MCF 10A (cell line): ENCODE data around the gene CUEDC1. TPM values are rescaled to one million over a fixed set of nuclear protein-coding genes. Genes with fewer than 3 reads are reported as not detected.

Source experiments
- BruUV-seq: library from RNA; stranded (reverse); fragments of 400-500 nt; replicated peaks from 2 replicates; lab custom pipeline; 2021; lab: Mats Ljungman, UMichigan
- CTCF ChIA-PET: fragments of 300-600 bp; sonication (Branson Sonifier 250); formaldehyde crosslinking; extraction: SDS; loops from one replicate; lab custom pipeline; 2021; ENCODE audit warnings: antibody characterized with exemption, inconsistent platforms; lab: Yijun Ruan, JAX
- POLR2A ChIA-PET: fragments of 300-600, 350-650 bp; sonication (Branson Sonifier 250); formaldehyde crosslinking; extraction: SDS; loops from one replicate; lab custom pipeline; 2020; ENCODE audit warnings: antibody characterized with exemption, inconsistent platforms; lab: Yijun Ruan, JAX
- DNase-seq: peaks from one replicate; pipeline ENCODE4 v3.0.0-alpha.2; 2018; ENCODE audit not compliant: unreplicated experiment
- H3K27ac Mint-ChIP-seq: one replicate; pipeline ENCODE4 v1.8.0; 2022; ENCODE audit warnings: mild to moderate bottlenecking, low read depth, mixed read lengths; ENCODE audit not compliant: unreplicated experiment
- H3K27me3 Mint-ChIP-seq: one replicate; pipeline ENCODE4 v1.8.0; 2022; ENCODE audit warnings: mixed read lengths; ENCODE audit not compliant: insufficient read depth, unreplicated experiment
- H3K36me3 Mint-ChIP-seq: one replicate; pipeline ENCODE4 v1.8.0; 2022; ENCODE audit warnings: mild to moderate bottlenecking, moderate library complexity, mixed read lengths; ENCODE audit not compliant: insufficient read depth, unreplicated experiment
- H3K4me1 Mint-ChIP-seq: one replicate; pipeline ENCODE4 v1.8.0; 2022; ENCODE audit warnings: mixed read lengths; ENCODE audit not compliant: insufficient read depth, unreplicated experiment
- H3K4me3 Mint-ChIP-seq: one replicate; pipeline ENCODE4 v1.8.0; 2022; ENCODE audit warnings: mild to moderate bottlenecking, moderate library complexity, mixed read lengths; ENCODE audit not compliant: unreplicated experiment
- H3K9me3 Mint-ChIP-seq: one replicate; pipeline ENCODE4 v1.8.0; 2022; ENCODE audit warnings: mixed read lengths; ENCODE audit not compliant: unreplicated experiment
- intact Hi-C: fragments of 100-400 bp; cut with micrococcal nuclease; formaldehyde crosslinking; loops from 2 replicates; pipeline ENCODE4 v1.14.1; 2022
- total RNA-seq: library from RNA; stranded (reverse); gene quantifications from 2 replicates; pipeline ENCODE4 v1.2.3, GENCODE V29; 2022
- TF ChIP-seq, protein P1 (sequence below): fragments of 200-600 bp; IDR thresholded peaks from one replicate; pipeline ENCODE4 v1.8.0; 2022; ENCODE audit warnings: antibody characterized with exemption, mild to moderate bottlenecking; ENCODE audit not compliant: unreplicated experiment

CUEDC1 gene
- total RNA-seq, 1 experiment from 2014 or later, result 15.6 TPM

GRCh38 chr17:57910462-57911420 lies 44.5 kb downstream of the CUEDC1 start:
- POLR2A ChIA-PET, result interaction anchor here (1.0 kb wide), 1 partner anchor 96 kb away, joined by 5 read pairs; the partner anchor contains the start of gene SRSF1
- no peaks in the 10 kb centered on the region for H3K9me3 Mint-ChIP-seq
- TF ChIP-seq, protein P1, sequence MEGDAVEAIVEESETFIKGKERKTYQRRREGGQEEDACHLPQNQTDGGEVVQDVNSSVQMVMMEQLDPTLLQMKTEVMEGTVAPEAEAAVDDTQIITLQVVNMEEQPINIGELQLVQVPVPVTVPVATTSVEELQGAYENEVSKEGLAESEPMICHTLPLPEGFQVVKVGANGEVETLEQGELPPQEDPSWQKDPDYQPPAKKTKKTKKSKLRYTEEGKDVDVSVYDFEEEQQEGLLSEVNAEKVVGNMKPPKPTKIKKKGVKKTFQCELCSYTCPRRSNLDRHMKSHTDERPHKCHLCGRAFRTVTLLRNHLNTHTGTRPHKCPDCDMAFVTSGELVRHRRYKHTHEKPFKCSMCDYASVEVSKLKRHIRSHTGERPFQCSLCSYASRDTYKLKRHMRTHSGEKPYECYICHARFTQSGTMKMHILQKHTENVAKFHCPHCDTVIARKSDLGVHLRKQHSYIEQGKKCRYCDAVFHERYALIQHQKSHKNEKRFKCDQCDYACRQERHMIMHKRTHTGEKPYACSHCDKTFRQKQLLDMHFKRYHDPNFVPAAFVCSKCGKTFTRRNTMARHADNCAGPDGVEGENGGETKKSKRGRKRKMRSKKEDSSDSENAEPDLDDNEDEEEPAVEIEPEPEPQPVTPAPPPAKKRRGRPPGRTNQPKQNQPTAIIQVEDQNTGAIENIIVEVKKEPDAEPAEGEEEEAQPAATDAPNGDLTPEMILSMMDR, result no peak
- H3K4me3 Mint-ChIP-seq, result no peak overlapping the region
- peak overlapping the region; percentile 11 for H3K27ac Mint-ChIP-seq
- no peak for DNase-seq
- no peaks in the 10 kb centered on the region for H3K27me3 Mint-ChIP-seq
- BruUV-seq, result no TSS peak
- H3K4me1 Mint-ChIP-seq, result peaks cover 35% of the 10 kb centered on the region
- no peaks in the 10 kb centered on the region for H3K36me3 Mint-ChIP-seq
- intact Hi-C loops, result no loop called here
- CTCF ChIA-PET, result interaction anchor here (0.5 kb wide), 1 partner anchor 10 kb away, joined by 3 read pairs; no protein-coding TSS in a partner anchor

- Mint-ChIP-seq H3K36me3 (no peaks in the 10 kb centered on the region), H3K4me3 (no peak overlapping the region), H3K27me3 (no peaks in the 10 kb centered on the region), H3K27ac (no peak overlapping the region), H3K4me1 (peaks cover 40% of the 10 kb centered on the region), H3K9me3 (no peaks in the 10 kb centered on the region)
- POLR2A ChIA-PET, result no interaction called here
- TF ChIP-seq, protein P1, result no peak
- DNase-seq, result no peak
- no TSS peak for BruUV-seq
- CTCF ChIA-PET, result interaction anchor here (0.8 kb wide), 1 partner anchor 34 kb away, joined by 3 read pairs; no protein-coding TSS in a partner anchor
- intact Hi-C loops, result no loop called here
These were observed 45.7 kb downstream of the CUEDC1 start for GRCh38 chr17:57909551-57909950.

- TF ChIP-seq, protein P1, result no peak
- no peak overlapping the region for H3K27ac Mint-ChIP-seq
- POLR2A ChIA-PET, result interaction anchor here (0.9 kb wide), 1 partner anchor 63 kb away, joined by 4 read pairs; no protein-coding TSS in a partner anchor
- BruUV-seq, result no TSS peak
- DNase-seq, result no peak
- CTCF ChIA-PET, result interaction anchor here (0.8 to 1.3 kb wide), 3 partner anchors 33 to 51 kb away, joined by 4 to 6 read pairs (median 4); no protein-coding TSS in a partner anchor
- no peaks in the 10 kb centered on the region for H3K27me3 Mint-ChIP-seq
- H3K4me3 Mint-ChIP-seq, result no peak overlapping the region
- intact Hi-C loops, result no loop called here
- peaks cover 7% of the 10 kb centered on the region for H3K36me3 Mint-ChIP-seq
- peaks cover 42% of the 10 kb centered on the region for H3K4me1 Mint-ChIP-seq
- H3K9me3 Mint-ChIP-seq, result no peaks in the 10 kb centered on the region
These were observed 46.9 kb downstream of the CUEDC1 start for GRCh38 chr17:57908278-57908677.

DNA sequence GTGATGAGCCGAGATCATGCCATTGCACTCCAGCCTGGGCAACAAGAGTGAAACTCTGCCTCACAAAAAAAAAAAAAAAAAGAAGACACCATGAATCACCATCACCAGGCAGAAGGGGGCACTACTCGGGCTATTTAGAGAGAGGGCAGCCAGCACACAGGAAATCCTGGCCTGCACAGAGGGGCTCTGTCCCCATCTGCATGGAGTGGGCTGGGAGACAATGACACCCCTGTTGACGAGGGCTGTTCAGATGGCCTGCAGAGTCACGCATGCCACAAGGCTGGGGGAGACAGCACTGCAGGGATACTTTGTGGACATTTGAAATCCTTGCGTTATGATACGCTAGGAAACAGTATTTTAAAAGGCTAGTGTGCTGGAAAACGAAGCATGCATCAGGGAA lies 48.3 kb downstream of the CUEDC1 start:
- ChIA-PET POLR2A (no interaction called here), CTCF (interaction anchor here (0.7 kb wide), 1 partner anchor 40 kb away, joined by 6 read pairs; no protein-coding TSS in a partner anchor)
- DNase-seq, result no peak
- no TSS peak for BruUV-seq
- TF ChIP-seq, protein P1, result no peak
- H3K9me3 Mint-ChIP-seq, result no peaks in the 10 kb centered on the region
- H3K4me1 Mint-ChIP-seq, result peaks cover 46% of the 10 kb centered on the region
- H3K27ac Mint-ChIP-seq, result no peak overlapping the region
- no peak overlapping the region for H3K4me3 Mint-ChIP-seq
- peaks cover 7% of the 10 kb centered on the region for H3K36me3 Mint-ChIP-seq
- H3K27me3 Mint-ChIP-seq, result no peaks in the 10 kb centered on the region
- intact Hi-C loops, result no loop called here
